ENCODE data around the gene LCLAT1. TPM values are rescaled to one million over a fixed set of nuclear protein-coding genes. Genes with fewer than 3 reads are reported as not detected.
"Not testable (repeated sequence)": the region's sequence is repeated elsewhere in the genome, so short reads cannot be mapped to it uniquely, and the experiment has no call there.

LCLAT1 gene
- total and polyA plus RNA-seq, 2 of the 4 experiments (the other 2 are of a cell fraction): 7.5 to 11.5 TPM

GRCh38 chr2:30614227-30614626, 167.2 kb downstream of the LCLAT1 start:
- BruUV-seq (replicated peaks); CTCF ChIA-PET; ATAC-seq (ENCODE audit: low read depth); H2BK20ac ChIP-seq (ENCODE audit: low read depth, low read length); in situ Hi-C loops (cut with MboI; ENCODE audit: low sequenced_read_pairs); H3K4me2 ChIP-seq (ENCODE audit: low read depth, low read length); H4K20me1 ChIP-seq (ENCODE audit: insufficient read depth, low read length); H3K23ac ChIP-seq (ENCODE audit: low read depth, low read length); H2BK15ac ChIP-seq (ENCODE audit: low read depth, low read length); H2BK5ac ChIP-seq (ENCODE audit: low read depth, low read length, poor library complexity, severe bottlenecking); H2AK9ac ChIP-seq (replicated peaks; ENCODE audit: low read depth, low read length, poor library complexity); H3K56ac ChIP-seq (ENCODE audit: extremely low read depth, insufficient read depth, low read length); H2AK5ac ChIP-seq (ENCODE audit: low read depth, low read length); DNase-seq; H3K4ac ChIP-seq (ENCODE audit: low read depth, low read length); H2AFZ ChIP-seq (replicated peaks; ENCODE audit: low read length, poor library complexity); H3K27me3 ChIP-seq (ENCODE audit: control insufficient read depth, insufficient read depth, low read length); H3K4me3 ChIP-seq (ENCODE audit: insufficient read depth, low read depth, low read length); H4K8ac ChIP-seq (ENCODE audit: low read depth in 2 of 2, low read length in 2 of 2); H2BK120ac ChIP-seq (ENCODE audit: low read depth, low read length); POLR2A ChIA-PET (ENCODE audit: unreplicated experiment); H4K91ac ChIP-seq (ENCODE audit: insufficient read depth, low read depth, low read length); H3K79me1 ChIP-seq (ENCODE audit: low read depth in 1 of 2, low read length in 2 of 2); dilution Hi-C loops (cut with HindIII; ENCODE audit: low sequenced_read_pairs, unreplicated experiment); H3K36me3 ChIP-seq (ENCODE audit: control insufficient read depth, insufficient read depth, low read length); H4K5ac ChIP-seq (ENCODE audit: low read depth, low read length); H3K18ac ChIP-seq (ENCODE audit: low read depth, low read length); H3K9ac ChIP-seq (ENCODE audit: low read depth, low read length); H3K9me3 ChIP-seq (ENCODE audit: control insufficient read depth, insufficient read depth, low read length); H3K27ac ChIP-seq (ENCODE audit: insufficient read depth, low read length); H3K4me1 ChIP-seq (ENCODE audit: control insufficient read depth, insufficient read depth, low read length); H3K14ac ChIP-seq (replicated peaks; ENCODE audit: low read depth, low read length): not testable (repeated sequence)
- no CpG with 5 or more reads among the region's 4 CpGs for WGBS, 2 experiments (ENCODE audit: extremely low coverage in 2 of 2, insufficient read length in 1 of 2)
- intact Hi-C loops (cut with micrococcal nuclease): loop anchor here (5.0 kb wide), 1 partner anchor 37 kb away; no protein-coding TSS in a partner anchor
- peaks cover 10% of the 10 kb centered on the region for H3K9me1 ChIP-seq (ENCODE audit: insufficient read depth, low read length)
